H9 (cell line): ENCODE data around the gene WDR17. TPM values are rescaled to one million over a fixed set of nuclear protein-coding genes. Genes with fewer than 3 reads are reported as not detected.

Source experiments
- DNase-seq: peaks from one replicate; pipeline ENCODE4 v3.0.0-alpha.2; 2017
- H2AFZ ChIP-seq: one replicate; pipeline ENCODE4 v1.6.1; 2013; ENCODE audit warnings: mild to moderate bottlenecking, low read length, control low read depth, moderate library complexity
- H2AK5ac ChIP-seq: 2 replicates; pipeline ENCODE4 v1.6.1; 2013; ENCODE audit warnings: low read length, control low read depth, mixed read lengths; ENCODE audit not compliant: insufficient read length
- H2BK120ac ChIP-seq: one replicate; pipeline ENCODE4 v1.6.1; 2013; ENCODE audit warnings: low read depth, mild to moderate bottlenecking, low read length, control low read depth, inconsistent platforms; ENCODE audit not compliant: poor library complexity, severe bottlenecking
- H2BK12ac ChIP-seq: 2 replicates; pipeline ENCODE4 v1.6.1; 2013; ENCODE audit warnings: low read length, control low read depth, mixed read lengths, low read depth; ENCODE audit not compliant: insufficient read length
- H2BK15ac ChIP-seq: 2 replicates; pipeline ENCODE4 v1.6.1; 2013; ENCODE audit warnings: low read depth, low read length, control low read depth
- H2BK20ac ChIP-seq: one replicate; pipeline ENCODE4 v1.6.1; 2013; ENCODE audit warnings: low read depth, mild to moderate bottlenecking, low read length, control low read depth, inconsistent platforms; ENCODE audit not compliant: poor library complexity, severe bottlenecking
- H2BK5ac ChIP-seq: 2 replicates; pipeline ENCODE4 v1.6.1; 2013; ENCODE audit warnings: low read length, control low read depth, mixed read lengths; ENCODE audit not compliant: insufficient read length
- H3K14ac ChIP-seq: 2 replicates; pipeline ENCODE4 v1.6.1; 2013; ENCODE audit warnings: low read length, control low read depth; ENCODE audit not compliant: insufficient read depth
- H3K18ac ChIP-seq: 2 replicates; pipeline ENCODE4 v1.6.1; 2013; ENCODE audit warnings: low read depth, mild to moderate bottlenecking, mixed read lengths, low read length, control low read depth; ENCODE audit not compliant: insufficient read length
- H3K23ac ChIP-seq: 2 replicates; pipeline ENCODE4 v1.6.1; 2013; ENCODE audit warnings: low read length, control low read depth, mixed read lengths, low read depth; ENCODE audit not compliant: insufficient read length
- H3K23me2 ChIP-seq: 2 replicates; pipeline ENCODE4 v1.6.1; 2013; ENCODE audit warnings: low read depth, mild to moderate bottlenecking, mixed read lengths, low read length, control low read depth; ENCODE audit not compliant: insufficient read length, poor library complexity, severe bottlenecking
- H3K27ac ChIP-seq: 2 replicates; pipeline ENCODE4 v1.5.1; 2013; ENCODE audit warnings: low read length, control low read depth, mixed read lengths, low read depth; ENCODE audit not compliant: insufficient read length
- H3K27me3 ChIP-seq: 2 replicates; pipeline ENCODE4 v1.6.1; 2013; ENCODE audit warnings: low read length, control low read depth, inconsistent platforms; ENCODE audit not compliant: insufficient read depth
- H3K4ac ChIP-seq: 2 replicates; pipeline ENCODE4 v1.6.1; 2013; ENCODE audit warnings: low read depth, mild to moderate bottlenecking, control low read depth, inconsistent platforms, low read length, moderate library complexity
- H3K4me1 ChIP-seq: 2 replicates; pipeline ENCODE4 v1.6.1; 2013; ENCODE audit warnings: low read length, control low read depth, inconsistent platforms; ENCODE audit not compliant: insufficient read depth
- H3K4me2 ChIP-seq: 2 replicates; pipeline ENCODE4 v1.6.1; 2013; ENCODE audit warnings: low read length, control low read depth, mixed read lengths; ENCODE audit not compliant: insufficient read length, insufficient read depth
- H3K56ac ChIP-seq: 2 replicates; pipeline ENCODE4 v1.6.1; 2013; ENCODE audit warnings: low read depth, mild to moderate bottlenecking, mixed read lengths, low read length, control low read depth; ENCODE audit not compliant: insufficient read length
- H3K79me1 ChIP-seq: 2 replicates; pipeline ENCODE4 v1.6.1; 2013; ENCODE audit warnings: low read depth, mild to moderate bottlenecking, moderate library complexity, low read length, control low read depth, inconsistent platforms; ENCODE audit not compliant: insufficient read depth, poor library complexity, severe bottlenecking
- H3K79me2 ChIP-seq: 2 replicates; pipeline ENCODE4 v1.6.1; 2013; ENCODE audit warnings: low read length, control low read depth, inconsistent platforms; ENCODE audit not compliant: insufficient read depth
- H3K9ac ChIP-seq: 2 replicates; pipeline ENCODE4 v1.6.1; 2013; ENCODE audit warnings: low read length, control low read depth, mixed read lengths; ENCODE audit not compliant: insufficient read length; ENCODE audit errors: extremely low read depth
- H3K9me3 ChIP-seq: one replicate; pipeline ENCODE4 v1.6.1; 2013; ENCODE audit warnings: low read depth, low read length, inconsistent platforms; ENCODE audit not compliant: control insufficient read depth
- H3T11ph ChIP-seq: one replicate; pipeline ENCODE4 v1.6.1; 2013; ENCODE audit warnings: mild to moderate bottlenecking, low read length, control low read depth, inconsistent platforms
- H4K20me1 ChIP-seq: one replicate; pipeline ENCODE4 v1.6.1; 2013; ENCODE audit not compliant: control insufficient read depth, insufficient read length, insufficient read depth
- H4K5ac ChIP-seq: 2 replicates; pipeline ENCODE4 v1.6.1; 2013; ENCODE audit warnings: low read depth, mild to moderate bottlenecking, mixed read lengths, low read length, control low read depth; ENCODE audit not compliant: insufficient read length
- H4K8ac ChIP-seq: replicated peaks from 2 replicates; pipeline ENCODE4 v1.6.1; 2013; ENCODE audit warnings: low read length, control low read depth, mixed read lengths, low read depth; ENCODE audit not compliant: insufficient read length
- H4K91ac ChIP-seq: 2 replicates; pipeline ENCODE4 v1.6.1; 2013; ENCODE audit warnings: low read depth, mild to moderate bottlenecking, moderate library complexity, mixed read lengths, low read length, control low read depth; ENCODE audit not compliant: insufficient read length
- H3K27ac Mint-ChIP-seq, 3 experiments: 2 replicates in 2 of 3; 3 replicates in 1 of 3; pipeline ENCODE4 v1.8.0; 2020 to 2021; ENCODE audit warnings: mixed read lengths in 3 of 3, mild to moderate bottlenecking in 1 of 3, moderate library complexity in 1 of 3
- H3K27me3 Mint-ChIP-seq: 2 replicates; pipeline ENCODE4 v1.8.0; 2021; ENCODE audit warnings: low read depth, mild to moderate bottlenecking, moderate library complexity, mixed read lengths
- H3K36me3 Mint-ChIP-seq, 3 experiments: 2 replicates in 2 of 3; 3 replicates in 1 of 3; pipeline ENCODE4 v1.8.0; 2020 to 2021; ENCODE audit warnings: low read depth in 3 of 3, mixed read lengths in 3 of 3; ENCODE audit not compliant: insufficient read depth in 1 of 3
- H3K4me1 Mint-ChIP-seq, 2 experiments: 2 replicates each; pipeline ENCODE4 v1.8.0; 2020; ENCODE audit warnings: mixed read lengths in 2 of 2
- H3K4me3 Mint-ChIP-seq, 2 experiments: 2 replicates in 1 of 2; 3 replicates in 1 of 2; pipeline ENCODE4 v1.8.0; 2020 to 2021; ENCODE audit warnings: mild to moderate bottlenecking in 2 of 2, mixed read lengths in 2 of 2, moderate library complexity in 1 of 2
- H3K9me3 Mint-ChIP-seq, 2 experiments: 2 replicates in 1 of 2; 3 replicates in 1 of 2; pipeline ENCODE4 v1.8.0; 2020; ENCODE audit warnings: mild to moderate bottlenecking in 2 of 2, mixed read lengths in 2 of 2, moderate library complexity in 1 of 2
- WGBS: extraction: QIAGEN DNeasy Blood & Tissue Kit; methylation state at CpG from one replicate; pipeline ENCODE4 v1.1.7; 2013; ENCODE audit warnings: missing lambda C conversion rate, low lambda C conversion rate, mixed read lengths; ENCODE audit not compliant: insufficient read length; ENCODE audit errors: extremely low coverage; 5-methylcytosine and 5-hydroxymethylcytosine counted together
- total RNA-seq: library from RNA; stranded (reverse); gene quantifications from 2 replicates; pipeline ENCODE4 v1.2.1, GENCODE V29; 2021
- TF ChIP-seq, protein P1 (sequence below): fragments of 200-600 bp; sonication (generic); conservative IDR thresholded peaks from 3 replicates; pipeline ENCODE4 v1.8.0; 2021; ENCODE audit warnings: antibody characterized with exemption, mild to moderate bottlenecking

Gene WDR17
- total RNA-seq, 1 experiment from 2014 or later: 2.6 TPM

DNA sequence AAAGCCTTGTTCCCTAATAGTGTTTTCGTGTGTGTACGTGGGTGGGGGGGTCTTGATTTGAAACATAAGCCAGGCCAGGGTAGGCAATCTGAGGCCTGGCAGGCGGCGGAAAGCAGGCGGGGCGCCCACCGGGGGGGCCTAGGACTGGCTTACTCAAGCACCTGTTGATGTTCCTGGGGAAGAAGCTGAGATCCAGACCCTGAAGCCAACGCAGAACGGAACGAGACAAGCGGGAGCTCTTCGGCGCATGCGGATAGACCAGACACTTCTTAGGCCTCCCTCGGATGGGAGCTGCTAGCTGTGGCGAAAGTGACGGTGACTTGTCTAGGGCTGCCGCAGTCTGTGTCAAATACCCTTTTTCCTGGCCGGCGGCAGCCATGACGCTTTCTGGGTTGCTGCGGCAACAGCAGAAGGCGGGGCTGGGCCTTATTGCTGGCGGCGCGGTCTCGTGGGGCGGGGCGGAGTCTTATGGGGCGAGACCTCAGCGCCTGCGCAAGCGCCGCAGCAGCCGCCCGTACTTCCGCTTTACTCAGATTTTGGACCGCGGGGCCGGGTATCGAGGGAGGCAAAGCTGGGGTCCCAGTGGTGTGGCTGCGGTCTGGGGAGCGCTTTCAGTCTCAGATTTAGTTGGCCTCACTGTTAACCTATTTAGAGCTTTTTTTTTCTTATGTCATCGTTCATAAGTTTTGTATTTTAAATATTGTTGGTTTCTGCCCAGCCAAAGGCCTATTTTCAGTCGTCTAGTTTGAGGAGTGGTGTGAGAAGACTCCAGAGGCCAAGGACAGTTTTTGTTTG, 129.7 kb downstream of the WDR17 start, which contains the start of gene SPATA4:
TSS of gene SPATA4 (minus strand) at position 402 of the 795 bp plus-strand sequence. CDS start at position 379, 23 bp downstream.
- H3K27ac Mint-ChIP-seq: peak within 1 kb of the TSS; percentile 93 to 94 (median 94); a peak in 6 of 7 replicates
- Histone ChIP-seq H3T11ph (no peak within 1 kb of the TSS), H2AFZ (no peak within 1 kb of the TSS), H2AK5ac (no peak within 1 kb of the TSS), H3K4ac (no peak within 1 kb of the TSS), H3K4me1 (no peaks in the 10 kb centered on the region; the same call in 1 of the 2 replicates), H2BK12ac (no peak within 1 kb of the TSS), H2BK120ac (no peak within 1 kb of the TSS), H4K8ac (no peak within 1 kb of the TSS), H3K56ac (no peak within 1 kb of the TSS), H4K91ac (no peak within 1 kb of the TSS), H3K27ac (no peak within 1 kb of the TSS), H3K23me2 (peaks cover 3% of the 10 kb centered on the region), H2BK20ac (no peak within 1 kb of the TSS), H4K5ac (no peak within 1 kb of the TSS), H3K9me3 (no peaks in the 10 kb centered on the region), H2BK15ac (no peak within 1 kb of the TSS), H3K79me2 (no peaks in the 10 kb centered on the region), H3K9ac (peak within 1 kb of the TSS; percentile 63), H4K20me1 (no peaks in the 10 kb centered on the region), H3K14ac (no peak within 1 kb of the TSS), H3K4me2 (peak within 1 kb of the TSS; percentile 84), H3K27me3 (no peaks in the 10 kb centered on the region), H2BK5ac (no peak within 1 kb of the TSS), H3K23ac (no peak within 1 kb of the TSS), H3K18ac (peak within 1 kb of the TSS; percentile 8), H3K79me1 (no peaks in the 10 kb centered on the region)
- H3K4me3 Mint-ChIP-seq: peak within 1 kb of the TSS; percentile 87 to 91
- TF ChIP-seq, protein P1, sequence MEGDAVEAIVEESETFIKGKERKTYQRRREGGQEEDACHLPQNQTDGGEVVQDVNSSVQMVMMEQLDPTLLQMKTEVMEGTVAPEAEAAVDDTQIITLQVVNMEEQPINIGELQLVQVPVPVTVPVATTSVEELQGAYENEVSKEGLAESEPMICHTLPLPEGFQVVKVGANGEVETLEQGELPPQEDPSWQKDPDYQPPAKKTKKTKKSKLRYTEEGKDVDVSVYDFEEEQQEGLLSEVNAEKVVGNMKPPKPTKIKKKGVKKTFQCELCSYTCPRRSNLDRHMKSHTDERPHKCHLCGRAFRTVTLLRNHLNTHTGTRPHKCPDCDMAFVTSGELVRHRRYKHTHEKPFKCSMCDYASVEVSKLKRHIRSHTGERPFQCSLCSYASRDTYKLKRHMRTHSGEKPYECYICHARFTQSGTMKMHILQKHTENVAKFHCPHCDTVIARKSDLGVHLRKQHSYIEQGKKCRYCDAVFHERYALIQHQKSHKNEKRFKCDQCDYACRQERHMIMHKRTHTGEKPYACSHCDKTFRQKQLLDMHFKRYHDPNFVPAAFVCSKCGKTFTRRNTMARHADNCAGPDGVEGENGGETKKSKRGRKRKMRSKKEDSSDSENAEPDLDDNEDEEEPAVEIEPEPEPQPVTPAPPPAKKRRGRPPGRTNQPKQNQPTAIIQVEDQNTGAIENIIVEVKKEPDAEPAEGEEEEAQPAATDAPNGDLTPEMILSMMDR: no peak
- no CpG with 5 or more reads among the region's 45 CpGs for WGBS
- H3K27me3 Mint-ChIP-seq: no peaks in the 10 kb centered on the region
- peaks cover 28 to 30% of the 10 kb centered on the region in 2 experiments for H3K4me1 Mint-ChIP-seq
- no peaks in the 10 kb centered on the region for H3K9me3 Mint-ChIP-seq
- peak; percentile 96 for DNase-seq
- no peaks in the 10 kb centered on the region for H3K36me3 Mint-ChIP-seq
